Measurements from ENCODE around the gene PGM1. TPM values are rescaled to one million over a fixed set of nuclear protein-coding genes. Genes with fewer than 3 reads are reported as not detected.

Gene PGM1
- total and polyA plus RNA-seq, 2 of the 13 experiments (the other 11 are each of a cell fraction or from before 2014, with no cell fraction given), result 51.6 to 105 TPM

DNA sequence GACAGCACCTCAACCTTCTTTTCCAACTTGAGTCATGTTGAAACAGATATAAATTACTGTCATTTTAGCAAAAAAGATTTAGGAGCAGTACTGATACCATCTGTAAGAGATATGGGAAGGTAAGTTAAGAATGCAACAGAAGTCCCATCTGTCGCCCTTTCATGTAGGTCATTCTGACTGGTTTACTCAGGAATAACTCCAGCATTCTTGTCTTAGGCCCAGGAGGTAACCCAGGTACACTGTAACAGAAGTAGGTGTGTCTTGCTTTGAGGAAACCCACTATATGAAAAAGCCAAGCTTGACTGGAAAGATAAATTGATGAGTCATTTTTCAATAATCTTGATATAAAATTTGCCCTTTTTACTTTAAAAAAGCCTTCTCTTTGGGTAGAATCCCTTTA lies 35.4 kb downstream of the PGM1 start:
- no peak for DNase-seq (ENCODE audit: low spot score)
- intact Hi-C loops (cut with micrococcal nuclease; ENCODE audit: unreplicated experiment), result no loop called here
- WGBS (ENCODE audit: low lambda C conversion rate), result 100% methylated on average over 1 of the region's 1 CpG

More for the DNA sequence above, 35.4 kb downstream of the PGM1 start:
- H3K79me2 ChIP-seq (ENCODE audit: insufficient read depth, low read length), result peaks cover 30% of the 10 kb centered on the region
- H3K4me2 ChIP-seq (ENCODE audit: low read depth, low read length), result no peak overlapping the region
- in situ Hi-C loops (cut with HindIII; ENCODE audit: extremely low pct_ligation_motif_present, low pct_unique_long_range_greater_than_20kb), result no loop called here
- H2AFZ ChIP-seq (ENCODE audit: low read length), result no peak overlapping the region
- no peaks in the 10 kb centered on the region for H3K27me3 ChIP-seq (ENCODE audit: control insufficient read depth in 1 of 2, insufficient read depth in 2 of 2, low read length in 2 of 2)
- peaks cover 22 to 56% of the 10 kb centered on the region in 2 experiments for H3K36me3 ChIP-seq (replicated peaks in 1 of 2; ENCODE audit: control insufficient read depth in 1 of 2, insufficient read depth in 2 of 2, low read length in 2 of 2)
- H3K4me1 ChIP-seq (ENCODE audit: insufficient read depth, low read length), result peaks cover 42% of the 10 kb centered on the region
- no peak overlapping the region for H3K9ac ChIP-seq (ENCODE audit: insufficient read depth, low read depth, low read length)
- H3K9me3 ChIP-seq (ENCODE audit: low read length), result no peaks in the 10 kb centered on the region
- no peak overlapping the region for H3K4me3 ChIP-seq (replicated peaks in 1 of 3; ENCODE audit: insufficient read depth in 1 of 3, low read depth in 2 of 3, low read length in 3 of 3)
- TF ChIP-seq NFE2L2 (IDR thresholded peaks at IDR 0.05; ENCODE audit: low read length), result peak; percentile 42; the same call in 1 of the 2 replicates
- TF ChIP-seq MIXL1 (CRISPR knock-in tag; IDR thresholded peaks at IDR 0.05), result no peak
- TF ChIP-seq, protein P1, sequence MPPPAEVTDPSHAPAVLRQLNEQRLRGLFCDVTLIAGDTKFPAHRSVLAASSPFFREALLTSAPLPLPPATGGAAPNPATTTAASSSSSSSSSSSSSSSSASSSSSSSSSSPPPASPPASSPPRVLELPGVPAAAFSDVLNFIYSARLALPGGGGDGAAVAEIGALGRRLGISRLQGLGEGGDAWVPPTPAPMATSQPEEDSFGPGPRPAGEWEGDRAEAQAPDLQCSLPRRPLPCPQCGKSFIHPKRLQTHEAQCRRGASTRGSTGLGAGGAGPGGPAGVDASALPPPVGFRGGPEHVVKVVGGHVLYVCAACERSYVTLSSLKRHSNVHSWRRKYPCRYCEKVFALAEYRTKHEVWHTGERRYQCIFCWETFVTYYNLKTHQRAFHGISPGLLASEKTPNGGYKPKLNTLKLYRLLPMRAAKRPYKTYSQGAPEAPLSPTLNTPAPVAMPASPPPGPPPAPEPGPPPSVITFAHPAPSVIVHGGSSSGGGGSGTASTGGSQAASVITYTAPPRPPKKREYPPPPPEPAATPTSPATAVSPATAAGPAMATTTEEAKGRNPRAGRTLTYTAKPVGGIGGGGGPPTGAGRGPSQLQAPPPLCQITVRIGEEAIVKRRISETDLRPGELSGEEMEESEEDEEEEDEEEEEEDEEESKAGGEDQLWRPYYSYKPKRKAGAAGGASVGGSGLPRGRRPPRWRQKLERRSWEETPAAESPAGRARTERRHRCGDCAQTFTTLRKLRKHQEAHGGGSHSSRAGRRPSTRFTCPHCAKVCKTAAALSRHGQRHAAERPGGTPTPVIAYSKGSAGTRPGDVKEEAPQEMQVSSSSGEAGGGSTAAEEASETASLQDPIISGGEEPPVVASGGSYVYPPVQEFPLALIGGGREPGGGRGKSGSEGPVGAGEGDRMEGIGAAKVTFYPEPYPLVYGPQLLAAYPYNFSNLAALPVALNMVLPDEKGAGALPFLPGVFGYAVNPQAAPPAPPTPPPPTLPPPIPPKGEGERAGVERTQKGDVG (CRISPR knock-in tag; IDR thresholded peaks at IDR 0.05; ENCODE audit: borderline replicate concordance), result no peak
- no peak for TF ChIP-seq KDM5A (IDR thresholded peaks at IDR 0.05; ENCODE audit: borderline replicate concordance, low read length)
- TF ChIP-seq LRRFIP1 (CRISPR knock-in tag; conservative IDR thresholded peaks at IDR 0.05), result no peak
- no peak for TF ChIP-seq ZNF101 (CRISPR knock-in tag; IDR thresholded peaks at IDR 0.05; ENCODE audit: borderline replicate concordance, low read depth)
- no peak for TF ChIP-seq PLRG1 (conservative IDR thresholded peaks at IDR 0.05)
- H3K27ac ChIP-seq (ENCODE audit: extremely low read length, insufficient read depth, low read length), result no peak overlapping the region
- no TSS peak for BruUV-seq (replicated peaks)
- H4K20me1 ChIP-seq (ENCODE audit: insufficient read depth, low read length), result no peaks in the 10 kb centered on the region
- ATAC-seq (no peak), FAIRE-seq (no peak)
- CTCF ChIA-PET (ENCODE audit: low intra/inter-chr PET ratio, low total read pairs), result no interaction called here
- POLR2A ChIA-PET, result no interaction called here

All from HepG2 (cell line).